ENCODE measurements around the gene PLXNA4.

DNA sequence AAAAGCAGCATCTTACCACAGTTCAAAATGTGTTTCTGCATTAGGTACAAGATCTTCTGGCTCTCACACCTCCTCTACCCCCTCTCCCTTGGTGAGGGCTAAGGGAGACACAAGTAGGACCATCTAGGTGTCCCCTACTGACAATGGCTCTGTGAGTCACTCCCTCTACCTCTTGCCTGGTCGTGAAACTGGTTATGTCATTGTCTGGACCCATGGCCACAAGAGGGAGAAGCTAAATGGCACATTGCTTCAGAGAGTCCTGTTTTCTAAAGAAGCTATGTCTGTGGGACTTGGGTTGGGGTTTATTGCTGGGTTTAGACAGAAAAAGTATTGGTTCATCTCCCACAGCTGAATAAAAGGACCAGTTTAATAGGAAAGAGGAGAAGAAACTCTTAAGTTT is 4.0 kb upstream of the PLXNA4 start:
- TF ChIP-seq CTCF (IDR thresholded peaks at IDR 0.05) (no peak), ATF3 (CRISPR knock-in tag; conservative IDR thresholded peaks at IDR 0.05) (no peak), EMX1 (CRISPR knock-in tag; IDR thresholded peaks at IDR 0.05) (no peak), ZNF512 (CRISPR knock-in tag; IDR thresholded peaks at IDR 0.05; ENCODE audit: borderline replicate concordance) (no peak), RELA (CRISPR knock-in tag; IDR thresholded peaks at IDR 0.05; ENCODE audit: borderline replicate concordance) (no peak)
- TF ChIP-seq, protein P1, sequence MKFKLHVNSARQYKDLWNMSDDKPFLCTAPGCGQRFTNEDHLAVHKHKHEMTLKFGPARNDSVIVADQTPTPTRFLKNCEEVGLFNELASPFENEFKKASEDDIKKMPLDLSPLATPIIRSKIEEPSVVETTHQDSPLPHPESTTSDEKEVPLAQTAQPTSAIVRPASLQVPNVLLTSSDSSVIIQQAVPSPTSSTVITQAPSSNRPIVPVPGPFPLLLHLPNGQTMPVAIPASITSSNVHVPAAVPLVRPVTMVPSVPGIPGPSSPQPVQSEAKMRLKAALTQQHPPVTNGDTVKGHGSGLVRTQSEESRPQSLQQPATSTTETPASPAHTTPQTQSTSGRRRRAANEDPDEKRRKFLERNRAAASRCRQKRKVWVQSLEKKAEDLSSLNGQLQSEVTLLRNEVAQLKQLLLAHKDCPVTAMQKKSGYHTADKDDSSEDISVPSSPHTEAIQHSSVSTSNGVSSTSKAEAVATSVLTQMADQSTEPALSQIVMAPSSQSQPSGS (CRISPR knock-in tag; IDR thresholded peaks at IDR 0.05; ENCODE audit: borderline replicate concordance, low read depth) = no peak

Data from WTC11 (cell line).